ENCODE measurements around the gene ABCA2.

DNA sequence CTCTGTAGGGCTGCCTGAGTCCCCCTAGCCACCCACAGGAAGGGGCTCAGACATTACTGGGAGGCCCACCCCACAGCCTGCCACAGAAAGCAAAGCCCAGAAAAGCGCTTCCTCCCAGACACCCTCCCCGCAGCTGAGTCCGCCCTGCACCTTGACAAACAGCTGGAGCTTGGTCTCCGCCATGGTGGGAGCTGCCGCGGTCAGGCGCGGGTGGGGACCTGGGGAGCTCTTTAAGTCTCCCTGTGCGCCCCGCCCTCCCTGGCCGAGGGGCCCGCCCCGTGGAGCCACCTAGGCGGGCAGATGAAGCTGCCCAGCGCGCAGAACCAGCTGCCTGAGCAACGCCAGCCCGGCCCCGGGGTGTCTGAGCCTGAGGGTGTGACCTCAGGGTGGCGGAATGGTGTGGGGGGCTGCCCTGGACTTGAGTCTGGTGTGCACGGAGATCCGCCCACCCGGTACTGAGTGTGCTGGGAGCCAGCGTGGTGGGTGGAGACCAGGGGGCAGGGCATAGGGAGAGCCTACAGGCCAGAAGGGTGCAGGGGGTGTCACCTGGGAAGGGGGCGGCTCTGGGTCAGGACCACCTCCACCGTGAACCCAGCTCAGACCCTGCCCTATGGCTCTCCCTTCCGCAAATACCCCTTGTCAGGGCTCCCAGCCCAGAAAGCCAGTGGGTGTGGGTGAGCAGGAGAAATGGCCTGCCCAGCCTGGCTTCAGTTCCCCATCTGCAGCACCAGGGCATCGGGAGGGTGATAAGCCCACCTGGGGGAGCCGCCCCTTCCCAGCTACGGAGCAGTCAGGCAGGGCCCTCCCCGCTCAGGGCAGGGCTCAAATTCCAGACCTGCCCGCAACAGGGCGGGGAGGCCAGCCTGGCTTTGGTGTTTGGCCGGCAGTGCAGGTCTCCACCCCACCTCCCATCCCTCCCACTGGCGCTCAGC lies 31.4 kb downstream of the ABCA2 start, which contains the start of gene CLIC3:
- TF ChIP-seq EZH2 (IDR thresholded peaks at IDR 0.05; ENCODE audit: low read length), result no peak
- TF ChIP-seq, protein P1, sequence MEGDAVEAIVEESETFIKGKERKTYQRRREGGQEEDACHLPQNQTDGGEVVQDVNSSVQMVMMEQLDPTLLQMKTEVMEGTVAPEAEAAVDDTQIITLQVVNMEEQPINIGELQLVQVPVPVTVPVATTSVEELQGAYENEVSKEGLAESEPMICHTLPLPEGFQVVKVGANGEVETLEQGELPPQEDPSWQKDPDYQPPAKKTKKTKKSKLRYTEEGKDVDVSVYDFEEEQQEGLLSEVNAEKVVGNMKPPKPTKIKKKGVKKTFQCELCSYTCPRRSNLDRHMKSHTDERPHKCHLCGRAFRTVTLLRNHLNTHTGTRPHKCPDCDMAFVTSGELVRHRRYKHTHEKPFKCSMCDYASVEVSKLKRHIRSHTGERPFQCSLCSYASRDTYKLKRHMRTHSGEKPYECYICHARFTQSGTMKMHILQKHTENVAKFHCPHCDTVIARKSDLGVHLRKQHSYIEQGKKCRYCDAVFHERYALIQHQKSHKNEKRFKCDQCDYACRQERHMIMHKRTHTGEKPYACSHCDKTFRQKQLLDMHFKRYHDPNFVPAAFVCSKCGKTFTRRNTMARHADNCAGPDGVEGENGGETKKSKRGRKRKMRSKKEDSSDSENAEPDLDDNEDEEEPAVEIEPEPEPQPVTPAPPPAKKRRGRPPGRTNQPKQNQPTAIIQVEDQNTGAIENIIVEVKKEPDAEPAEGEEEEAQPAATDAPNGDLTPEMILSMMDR (optimal IDR thresholded peaks at IDR 0.05 in 1 of 3, IDR thresholded peaks at IDR 0.05 in 1 of 3, conservative IDR thresholded peaks at IDR 0.05 in 1 of 3; ENCODE audit: extremely low read depth in 1 of 3, insufficient read depth in 2 of 3, low read length in 3 of 3), result no peak

All from keratinocyte (primary cell).